CD4-positive, alpha-beta T cell (primary cell): ENCODE results near the gene PCDH9. TPM values are rescaled to one million over a fixed set of nuclear protein-coding genes. Genes with fewer than 3 reads are reported as not detected.

ENCODE experiments used
- ATAC-seq: fragments of 200-7000 bp; cut with Tn5 transposase; one replicate; pipeline ENCODE4 v1.10.0; 2022; ENCODE audit warnings: mild to moderate bottlenecking; ENCODE audit not compliant: poor library complexity
- CTCF ChIA-PET: fragments of 350-600 bp; sonication (Branson Sonifier 250); formaldehyde crosslinking; loops from one replicate; lab custom pipeline; 2021; ENCODE audit warnings: antibody characterized with exemption, inconsistent platforms; lab: Charles Lee
- POLR2A ChIA-PET: fragments of 350-600 bp; sonication (Branson Sonifier 250); formaldehyde crosslinking; loops from one replicate; lab custom pipeline; 2021; ENCODE audit warnings: antibody characterized with exemption, inconsistent platforms; lab: Charles Lee
- DNase-seq, 14 experiments: peaks; one replicate each; pipeline ENCODE4 v3.0.0-alpha.2; 2013 to 2020; ENCODE audit warnings: mixed read lengths in 2 of 14
- H3K27ac ChIP-seq, 2 donors: one replicate each; pipeline versions ENCODE4 v1.5.1 to v1.7.0; 2013; ENCODE audit warnings: low read length in 2 of 2, low read depth in 1 of 2, mild to moderate bottlenecking in 1 of 2
- H3K27me3 ChIP-seq, 2 experiments: 1 replicate in 1 of 2; 2 replicates in 1 of 2; pipeline versions ENCODE4 v1.6.1 to v1.7.0; 2013; ENCODE audit warnings: low read length in 2 of 2, control low read depth in 1 of 2, mild to moderate bottlenecking in 1 of 2, moderate library complexity in 1 of 2; ENCODE audit not compliant: insufficient read depth in 2 of 2, control insufficient read depth in 1 of 2
- H3K36me3 ChIP-seq: one replicate; pipeline ENCODE4 v1.6.1; 2013; ENCODE audit warnings: low read length, control low read depth; ENCODE audit not compliant: insufficient read depth
- H3K4me1 ChIP-seq: one replicate; pipeline ENCODE4 v1.6.1; 2013; ENCODE audit warnings: low read length, control low read depth; ENCODE audit not compliant: insufficient read depth
- H3K4me3 ChIP-seq: one replicate; pipeline ENCODE4 v1.5.1; 2013; ENCODE audit warnings: mild to moderate bottlenecking, low read length, moderate library complexity
- H3K9me3 ChIP-seq, 2 experiments: 1 replicate in 1 of 2; 2 replicates in 1 of 2; pipeline versions ENCODE4 v1.6.1 to v1.7.0; 2013; ENCODE audit warnings: low read length in 2 of 2, mild to moderate bottlenecking in 2 of 2, control low read depth in 1 of 2, moderate library complexity in 1 of 2; ENCODE audit not compliant: control insufficient read depth in 1 of 2, insufficient read depth in 1 of 2
- H3K27ac Mint-ChIP-seq: one replicate; pipeline ENCODE4 v1.8.0; 2020; ENCODE audit warnings: mixed read lengths
- H3K27me3 Mint-ChIP-seq: one replicate; pipeline ENCODE4 v1.8.0; 2021; ENCODE audit warnings: mixed read lengths
- H3K36me3 Mint-ChIP-seq: one replicate; pipeline ENCODE4 v1.8.0; 2021; ENCODE audit warnings: low read depth, mixed read lengths
- H3K4me1 Mint-ChIP-seq: one replicate; pipeline ENCODE4 v1.8.0; 2021; ENCODE audit warnings: low read depth, mixed read lengths
- H3K4me3 Mint-ChIP-seq: one replicate; pipeline ENCODE4 v1.8.0; 2020; ENCODE audit warnings: mild to moderate bottlenecking, mixed read lengths
- H3K9me3 Mint-ChIP-seq: one replicate; pipeline ENCODE4 v1.8.0; 2020; ENCODE audit warnings: mixed read lengths
- intact Hi-C, 2 experiments: fragments of 100-400 bp; cut with DNase I in 1 of 2; cut with micrococcal nuclease in 1 of 2; formaldehyde crosslinking; loops; one replicate each; pipeline versions ENCODE4 v1.15.1 to v1.9.0; 2023 to 2025; cut with DNase I, micrococcal nuclease
- total RNA-seq, 174 experiments: library from RNA in 2 of 174; stranded (reverse) in 2 of 174; gene quantifications; one replicate each; pipeline ENCODE4 v1.2.3 and lab custom pipeline; 2021 to 2026
- TF ChIP-seq, protein P1 (sequence below): fragments of 200-600 bp; IDR thresholded peaks from one replicate; pipeline ENCODE4 v1.8.0; 2022; ENCODE audit warnings: antibody characterized with exemption, mild to moderate bottlenecking

PCDH9 gene
- total RNA-seq, 2 experiments from 2014 or later, result 0.08 to 0.19 TPM

DNA sequence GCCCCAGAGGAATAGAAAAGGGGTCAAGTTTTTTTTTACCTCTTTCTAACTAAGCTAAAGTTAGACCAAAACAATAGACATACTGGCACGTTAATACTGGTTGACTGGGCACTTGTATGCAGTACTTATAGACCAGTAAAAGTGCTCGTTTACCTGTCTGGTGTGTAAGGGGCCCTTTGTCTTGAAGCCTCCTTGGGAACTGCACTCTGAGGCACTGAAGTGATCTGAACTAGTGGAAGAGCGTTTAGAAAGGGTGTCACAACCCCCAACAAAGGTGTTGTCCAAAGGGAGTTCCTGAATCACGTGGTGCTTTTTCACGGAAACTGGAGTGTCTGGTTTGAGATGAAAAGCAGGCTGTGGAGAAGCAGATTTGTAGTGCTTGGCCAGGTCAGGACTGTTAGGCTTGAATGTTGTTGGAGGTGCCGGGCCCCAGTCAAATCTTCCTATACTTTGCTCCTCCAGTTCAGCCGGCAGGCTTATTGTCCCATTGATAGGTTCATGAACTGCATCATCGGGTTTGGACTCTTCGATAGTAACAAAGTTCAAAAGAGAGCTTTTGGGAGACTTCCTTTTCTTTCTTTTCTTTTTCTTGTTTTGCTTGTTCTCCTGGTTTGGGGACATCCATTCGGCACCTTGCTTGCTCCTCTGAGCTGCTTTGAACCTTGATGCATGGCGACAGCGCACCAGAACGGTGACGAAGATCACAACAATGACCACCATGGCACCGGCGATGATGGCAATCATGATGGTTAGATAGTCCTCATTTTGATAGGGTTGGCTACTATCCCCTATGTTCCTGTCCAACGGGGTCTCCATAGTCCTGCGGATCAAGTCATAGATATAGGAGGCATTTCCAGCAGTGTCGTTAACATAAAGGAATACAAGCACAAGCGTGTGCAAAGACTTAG, 4.6 kb downstream of the PCDH9 start:
- no peak for ATAC-seq
- no peak overlapping the region for H3K4me3 ChIP-seq
- intact Hi-C loops, result no loop called here
- peaks cover 0 to 3% of the 10 kb centered on the region in 2 experiments for H3K9me3 ChIP-seq
- Mint-ChIP-seq H3K4me3 (no peak overlapping the region), H3K9me3 (no peaks in the 10 kb centered on the region), H3K36me3 (no peaks in the 10 kb centered on the region), H3K27me3 (peaks cover 5% of the 10 kb centered on the region), H3K27ac (no peak overlapping the region), H3K4me1 (peaks cover 6% of the 10 kb centered on the region)
- DNase-seq, result no peak
- peaks cover 16% of the 10 kb centered on the region for H3K4me1 ChIP-seq
- peaks cover 0 to 10% of the 10 kb centered on the region in 2 experiments for H3K27me3 ChIP-seq
- TF ChIP-seq, protein P1, sequence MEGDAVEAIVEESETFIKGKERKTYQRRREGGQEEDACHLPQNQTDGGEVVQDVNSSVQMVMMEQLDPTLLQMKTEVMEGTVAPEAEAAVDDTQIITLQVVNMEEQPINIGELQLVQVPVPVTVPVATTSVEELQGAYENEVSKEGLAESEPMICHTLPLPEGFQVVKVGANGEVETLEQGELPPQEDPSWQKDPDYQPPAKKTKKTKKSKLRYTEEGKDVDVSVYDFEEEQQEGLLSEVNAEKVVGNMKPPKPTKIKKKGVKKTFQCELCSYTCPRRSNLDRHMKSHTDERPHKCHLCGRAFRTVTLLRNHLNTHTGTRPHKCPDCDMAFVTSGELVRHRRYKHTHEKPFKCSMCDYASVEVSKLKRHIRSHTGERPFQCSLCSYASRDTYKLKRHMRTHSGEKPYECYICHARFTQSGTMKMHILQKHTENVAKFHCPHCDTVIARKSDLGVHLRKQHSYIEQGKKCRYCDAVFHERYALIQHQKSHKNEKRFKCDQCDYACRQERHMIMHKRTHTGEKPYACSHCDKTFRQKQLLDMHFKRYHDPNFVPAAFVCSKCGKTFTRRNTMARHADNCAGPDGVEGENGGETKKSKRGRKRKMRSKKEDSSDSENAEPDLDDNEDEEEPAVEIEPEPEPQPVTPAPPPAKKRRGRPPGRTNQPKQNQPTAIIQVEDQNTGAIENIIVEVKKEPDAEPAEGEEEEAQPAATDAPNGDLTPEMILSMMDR, result no peak
- no peaks in the 10 kb centered on the region for H3K36me3 ChIP-seq
- ChIA-PET CTCF (no interaction called here), POLR2A (no interaction called here)
- no peak overlapping the region for H3K27ac ChIP-seq

DNA sequence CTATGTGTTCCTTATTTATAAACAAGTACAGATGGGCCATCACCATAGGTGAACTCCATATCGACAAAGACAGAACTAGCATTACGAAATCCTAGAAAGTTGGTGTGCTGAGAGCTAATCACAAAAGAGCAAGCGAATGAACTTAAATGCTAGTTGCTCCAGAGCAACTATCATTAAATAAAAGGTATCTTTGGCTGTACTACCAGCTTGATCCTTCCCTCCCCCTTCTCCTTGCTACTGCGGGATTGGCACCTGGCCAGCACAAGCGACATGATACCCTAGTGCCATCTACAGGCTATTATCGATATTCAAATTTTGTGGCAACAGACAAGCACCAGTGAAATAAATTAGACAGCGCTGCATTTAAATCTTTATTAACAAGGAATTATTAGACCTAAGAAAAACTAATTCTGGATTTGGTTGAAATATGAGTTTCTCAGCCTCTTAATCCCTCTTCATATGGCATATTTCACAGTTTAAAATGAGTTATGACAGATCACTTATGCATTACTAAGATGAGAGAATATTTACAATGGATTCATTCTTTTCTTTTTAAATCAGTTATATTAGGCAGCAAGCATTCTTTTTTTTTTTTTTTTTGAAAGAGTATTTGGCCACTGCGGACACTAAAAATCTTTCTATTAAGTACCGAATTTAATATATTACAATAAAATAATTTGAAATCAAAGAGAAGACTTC, 5.8 kb downstream of the PCDH9 start:
- H3K27me3 ChIP-seq, result peaks cover 0 to 10% of the 10 kb centered on the region in 2 experiments
- H3K27me3 Mint-ChIP-seq, result peaks cover 5% of the 10 kb centered on the region
- ATAC-seq (peak; percentile 78), DNase-seq (peak in 13 of 14 experiments; percentile 9 to 79 (median 39))
- POLR2A ChIA-PET, result no interaction called here
- no peaks in the 10 kb centered on the region for H3K9me3 Mint-ChIP-seq
- H3K4me1 Mint-ChIP-seq, result peaks cover 6% of the 10 kb centered on the region
- H3K4me3 Mint-ChIP-seq, result peak overlapping the region; percentile 5
- TF ChIP-seq, protein P1, result peak; percentile 48
- peaks cover 6% of the 10 kb centered on the region for H3K4me1 ChIP-seq
- CTCF ChIA-PET, result no interaction called here
- H3K4me3 ChIP-seq, result no peak overlapping the region
- H3K9me3 ChIP-seq, result no peaks in the 10 kb centered on the region
- H3K36me3 ChIP-seq, result no peaks in the 10 kb centered on the region
- no peak overlapping the region for H3K27ac ChIP-seq
- intact Hi-C loops, result no loop called here
- H3K27ac Mint-ChIP-seq, result no peak overlapping the region
- no peaks in the 10 kb centered on the region for H3K36me3 Mint-ChIP-seq

DNA sequence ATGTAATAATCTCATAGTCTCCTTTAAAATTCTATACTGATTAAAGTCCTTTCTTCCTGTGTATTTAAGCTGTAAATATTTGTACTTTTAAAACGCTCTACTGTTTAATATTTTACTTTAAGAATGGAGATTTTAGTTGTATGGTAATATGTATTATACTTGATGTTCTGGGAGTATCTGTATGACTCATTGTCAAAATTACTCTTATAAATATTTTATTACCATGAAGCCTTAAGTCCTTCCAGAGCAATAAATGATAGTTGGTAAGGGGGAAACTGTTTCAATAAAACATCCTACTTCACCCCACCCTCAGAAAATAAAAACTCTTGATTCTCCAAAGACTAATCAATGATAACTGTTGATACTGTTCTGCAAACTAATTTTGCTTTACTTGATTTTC, 6.4 kb downstream of the PCDH9 start:
- ChIA-PET POLR2A (no interaction called here), CTCF (no interaction called here)
- peaks cover 0 to 10% of the 10 kb centered on the region in 2 experiments for H3K27me3 ChIP-seq
- peaks cover 5% of the 10 kb centered on the region for H3K27me3 Mint-ChIP-seq
- H3K27ac ChIP-seq, result no peak overlapping the region
- peaks cover 1% of the 10 kb centered on the region for H3K4me1 ChIP-seq
- H3K9me3 ChIP-seq, result no peaks in the 10 kb centered on the region
- DNase-seq (no peak), ATAC-seq (no peak)
- no peak overlapping the region for H3K27ac Mint-ChIP-seq
- intact Hi-C loops, result no loop called here
- TF ChIP-seq, protein P1, result no peak
- H3K4me3 ChIP-seq, result no peak overlapping the region
- H3K36me3 Mint-ChIP-seq, result no peaks in the 10 kb centered on the region
- no peaks in the 10 kb centered on the region for H3K36me3 ChIP-seq
- H3K9me3 Mint-ChIP-seq, result no peaks in the 10 kb centered on the region
- H3K4me1 Mint-ChIP-seq, result peaks cover 6% of the 10 kb centered on the region
- peak overlapping the region; percentile 5 for H3K4me3 Mint-ChIP-seq
